Bronchial epithelial cell (primary cell): ENCODE data around the gene HOXC10. TPM values are rescaled to one million over a fixed set of nuclear protein-coding genes. Genes with fewer than 3 reads are reported as not detected.

Source experiments
- DNase-seq: peaks from one replicate; pipeline ENCODE4 v3.0.0-alpha.2; 2010; ENCODE audit warnings: low read depth
- FAIRE-seq: peaks from 2 replicates; lab custom pipeline; 2011; peaks lifted over from hg19 to GRCh38; lab: Jason Lieb, UNC
- H3K27me3 ChIP-seq: 2 replicates; pipeline ENCODE4 v1.5.1; 2011; ENCODE audit warnings: low read length; ENCODE audit not compliant: control insufficient read depth, insufficient read depth
- H3K36me3 ChIP-seq: 2 replicates; pipeline ENCODE4 v1.5.1; 2011; ENCODE audit warnings: low read length; ENCODE audit not compliant: control insufficient read depth, insufficient read depth
- H3K4me3 ChIP-seq: 2 replicates; pipeline ENCODE4 v1.5.1; 2011; ENCODE audit warnings: mild to moderate bottlenecking, low read depth, low read length, control low read depth
- CTCF ChIP-seq: IDR thresholded peaks from 2 replicates; pipeline ENCODE4 v1.5.1; 2011; ENCODE audit warnings: mild to moderate bottlenecking, moderate library complexity, low read length, control low read depth, inconsistent platforms; ENCODE audit not compliant: insufficient read depth, severe bottlenecking
- total RNA-seq: library from RNA; depleted of rRNA; stranded (reverse); fragments of >200 nt; gene quantifications from 2 replicates; pipeline ENCODE4 v1.2.1, GENCODE V29; 2014

The HOXC10 gene
- total RNA-seq, 1 donor from 2014 or later = not detected

DNA sequence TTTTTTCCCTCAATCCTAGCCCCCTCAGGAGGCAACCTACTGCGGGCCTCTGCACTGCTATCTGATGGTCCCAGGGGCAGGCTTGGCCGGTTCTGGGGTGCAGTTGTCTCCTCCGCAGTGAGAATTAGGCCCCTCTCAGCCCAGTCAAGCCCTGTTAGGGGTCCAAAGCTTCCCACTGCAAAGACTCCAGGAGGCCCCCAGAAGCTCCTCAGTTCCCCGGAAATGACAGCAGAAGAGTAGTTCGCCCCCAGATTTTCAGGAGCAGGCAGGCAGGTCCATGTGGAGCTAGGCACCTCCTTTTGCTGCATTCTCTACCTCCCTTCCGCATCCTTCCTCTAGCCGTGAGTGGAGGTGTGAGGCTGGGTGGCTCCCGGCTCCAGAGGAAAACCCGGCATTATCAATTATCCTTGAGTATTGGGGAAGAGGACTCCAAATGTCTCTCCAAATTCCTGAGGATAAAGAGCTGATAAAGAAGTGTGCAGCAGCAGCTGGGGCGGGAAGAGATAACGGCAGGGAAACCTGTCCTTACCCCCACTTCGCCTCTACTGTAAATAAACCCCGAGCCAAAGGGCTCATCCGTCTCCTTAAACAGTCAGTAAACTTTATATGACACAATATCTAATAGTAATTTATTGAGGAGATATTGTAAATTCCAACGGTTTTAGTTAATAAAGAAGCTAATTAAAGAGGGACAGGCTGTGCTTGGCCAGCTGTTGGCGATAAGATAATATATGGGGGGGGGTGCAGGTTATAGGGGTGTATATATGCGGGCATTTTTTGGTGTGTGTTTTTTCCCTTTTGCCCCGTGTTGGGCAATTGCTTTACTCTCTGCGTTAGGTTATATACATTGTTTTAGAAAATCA, 30.9 kb upstream of the HOXC10 start:
- no peak for TF ChIP-seq CTCF
- H3K36me3 ChIP-seq = no peaks in the 10 kb centered on the region
- DNase-seq = no peak
- H3K27me3 ChIP-seq = peaks cover 86% of the 10 kb centered on the region
- no peak for FAIRE-seq
- no peak overlapping the region for H3K4me3 ChIP-seq

GRCh38 chr12:53954694-53955035, 30.3 kb upstream of the HOXC10 start, which contains the start of gene HOXC12:
Gene HOXC12 (plus strand): TSS chr12:53954903. CDS start chr12:53954930, 27 bp downstream.
- Histone ChIP-seq H3K4me3 (no peak within 1 kb of the TSS), H3K27me3 (peaks cover 86% of the 10 kb centered on the region), H3K36me3 (no peaks in the 10 kb centered on the region)
- TF ChIP-seq CTCF = no peak
- no peak for DNase-seq
- FAIRE-seq = no peak

DNA sequence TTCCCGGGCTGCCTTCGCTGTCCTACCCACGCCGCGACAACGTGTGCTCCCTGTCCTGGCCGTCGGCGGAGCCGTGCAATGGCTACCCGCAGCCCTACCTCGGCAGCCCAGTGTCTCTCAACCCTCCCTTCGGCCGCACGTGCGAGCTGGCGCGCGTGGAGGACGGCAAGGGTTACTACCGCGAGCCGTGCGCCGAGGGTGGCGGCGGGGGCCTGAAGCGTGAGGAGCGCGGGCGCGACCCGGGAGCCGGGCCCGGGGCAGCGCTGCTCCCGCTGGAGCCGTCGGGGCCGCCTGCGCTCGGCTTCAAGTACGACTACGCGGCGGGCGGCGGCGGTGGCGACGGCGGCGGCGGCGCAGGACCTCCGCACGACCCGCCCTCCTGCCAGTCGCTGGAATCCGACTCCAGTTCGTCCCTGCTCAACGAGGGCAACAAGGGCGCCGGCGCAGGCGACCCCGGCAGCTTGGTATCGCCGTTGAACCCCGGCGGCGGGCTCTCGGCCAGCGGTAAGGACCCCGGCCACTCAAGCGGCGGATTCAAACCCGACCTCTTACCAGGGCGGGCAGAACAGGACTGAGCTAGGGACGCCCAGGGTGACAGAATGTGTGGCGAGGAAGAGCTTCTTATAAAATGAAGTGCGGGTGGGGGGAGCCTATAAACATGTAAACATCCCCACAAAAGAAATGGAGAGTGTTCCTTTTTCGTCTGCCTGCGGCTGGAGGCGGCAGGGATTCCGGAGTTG, 29.7 kb upstream of the HOXC10 start:
- Histone ChIP-seq H3K36me3 (no peaks in the 10 kb centered on the region), H3K4me3 (no peak overlapping the region), H3K27me3 (peaks cover 86% of the 10 kb centered on the region)
- FAIRE-seq (no peak), DNase-seq (no peak)
- no peak for TF ChIP-seq CTCF

GRCh38 chr12:53955776-53956250, 29.1 kb upstream of the HOXC10 start:
- no peaks in the 10 kb centered on the region for H3K36me3 ChIP-seq
- FAIRE-seq = no peak
- H3K4me3 ChIP-seq = no peak overlapping the region
- peaks cover 86% of the 10 kb centered on the region for H3K27me3 ChIP-seq
- DNase-seq = no peak
- no peak for TF ChIP-seq CTCF

DNA sequence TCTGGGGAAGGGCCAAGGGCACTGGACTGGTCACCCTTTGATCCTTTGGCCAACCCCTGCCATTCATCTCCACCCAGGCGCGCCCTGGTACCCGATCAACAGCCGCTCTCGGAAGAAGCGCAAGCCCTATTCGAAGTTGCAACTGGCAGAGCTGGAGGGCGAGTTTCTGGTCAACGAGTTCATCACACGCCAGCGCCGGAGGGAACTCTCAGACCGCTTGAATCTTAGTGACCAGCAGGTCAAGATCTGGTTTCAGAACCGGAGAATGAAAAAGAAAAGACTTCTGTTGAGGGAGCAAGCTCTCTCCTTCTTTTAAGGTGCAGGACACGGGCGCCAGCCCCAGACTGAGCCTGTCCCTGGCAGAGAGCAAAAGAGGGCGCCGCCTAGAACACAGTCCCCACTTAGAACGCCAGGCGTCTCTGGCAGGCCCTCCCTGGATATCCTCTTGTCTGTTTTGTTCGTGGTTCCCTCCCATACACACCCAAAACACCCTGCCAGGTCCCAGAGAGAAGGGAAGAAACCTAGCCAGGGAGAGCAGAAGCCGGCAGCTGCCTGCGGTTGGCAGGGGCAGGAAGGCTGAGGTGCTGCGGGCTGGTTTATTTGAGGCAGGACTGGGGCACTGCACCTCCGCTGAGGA, 28.6 kb upstream of the HOXC10 start:
- DNase-seq (no peak), FAIRE-seq (no peak)
- no peaks in the 10 kb centered on the region for H3K36me3 ChIP-seq
- H3K4me3 ChIP-seq = no peak overlapping the region
- no peak for TF ChIP-seq CTCF
- H3K27me3 ChIP-seq = peaks cover 82% of the 10 kb centered on the region
